Measurements from ENCODE around the gene SH3PXD2A.

GRCh38 chr10:103587073-103587472, 268.3 kb downstream of the SH3PXD2A start:
- TF ChIP-seq TAF1 (IDR thresholded peaks at IDR 0.05; ENCODE audit: low read depth, low read length) (no peak), POLR2A (IDR thresholded peaks at IDR 0.05; ENCODE audit: low read depth, low read length) (no peak), POLR2AphosphoS5 (IDR thresholded peaks at IDR 0.05; ENCODE audit: low read depth, low read length) (no peak), POU2F2 (IDR thresholded peaks at IDR 0.05; ENCODE audit: low read depth, low read length) (no peak), SPI1 (IDR thresholded peaks at IDR 0.05; ENCODE audit: low read depth, low read length) (no peak)

Measured in GM12891 (cell line).